Endometrial microvascular endothelial cells (primary cell): ENCODE data around the gene TSC2. TPM values are rescaled to one million over a fixed set of nuclear protein-coding genes. Genes with fewer than 3 reads are reported as not detected.

Source experiments
- in situ Hi-C: cut with HindIII; loops from 2 replicates; pipeline ENCODE4 v1.10.0; 2017; ENCODE audit warnings: low sequenced_read_pairs, low pct_unique_long_range_greater_than_20kb; ENCODE audit errors: inconsistent ontology term
- total RNA-seq: library from RNA; depleted of rRNA; stranded (reverse); fragments of >200 nt; gene quantifications from one replicate; pipeline ENCODE4 v1.2.3, GENCODE V29; 2015; ENCODE audit errors: inconsistent ontology term

The TSC2 gene
- total RNA-seq, 1 donor from 2014 or later: 59.2 TPM

GRCh38 chr16:2056077-2056476 is 8.3 kb downstream of the TSC2 start:
- in situ Hi-C loops: no loop called here

- in situ Hi-C loops: no loop called here
These were observed 9.1 kb downstream of the TSC2 start for GRCh38 chr16:2056681-2057407.

GRCh38 chr16:2057438-2057837 is 9.7 kb downstream of the TSC2 start:
- in situ Hi-C loops: no loop called here

- in situ Hi-C loops: no loop called here
These were observed 10.6 kb downstream of the TSC2 start for GRCh38 chr16:2058420-2058819.

- in situ Hi-C loops: no loop called here
These were observed 11.1 kb downstream of the TSC2 start for GRCh38 chr16:2058872-2059271.

GRCh38 chr16:2060346-2060745 is 12.6 kb downstream of the TSC2 start:
- in situ Hi-C loops: no loop called here

GRCh38 chr16:2061023-2061422 is 13.2 kb downstream of the TSC2 start:
- in situ Hi-C loops: no loop called here

GRCh38 chr16:2061526-2061925 is 13.7 kb downstream of the TSC2 start:
- in situ Hi-C loops: no loop called here

GRCh38 chr16:2062801-2063200 is 15.0 kb downstream of the TSC2 start:
- in situ Hi-C loops: no loop called here

GRCh38 chr16:2063861-2064260 is 16.1 kb downstream of the TSC2 start:
- in situ Hi-C loops: no loop called here

GRCh38 chr16:2064368-2064945 is 16.7 kb downstream of the TSC2 start:
- in situ Hi-C loops: no loop called here

GRCh38 chr16:2066139-2066538 is 18.4 kb downstream of the TSC2 start:
- in situ Hi-C loops: no loop called here

GRCh38 chr16:2070576-2071453 is 23.0 kb downstream of the TSC2 start:
- in situ Hi-C loops: no loop called here

GRCh38 chr16:2071454-2072202 is 23.8 kb downstream of the TSC2 start:
- in situ Hi-C loops: no loop called here

- in situ Hi-C loops: no loop called here
These were observed 25.1 kb downstream of the TSC2 start for GRCh38 chr16:2072926-2073325.

GRCh38 chr16:2074071-2074470 is 26.3 kb downstream of the TSC2 start:
- in situ Hi-C loops: no loop called here

GRCh38 chr16:2075631-2076030 is 27.8 kb downstream of the TSC2 start:
- in situ Hi-C loops: no loop called here

- in situ Hi-C loops: no loop called here
These were observed 28.5 kb downstream of the TSC2 start for GRCh38 chr16:2076072-2076865.
